Skeletal muscle cell (primary cell): ENCODE results near the gene MYO3A.

Experiments used
- DNase-seq: peaks from one replicate; pipeline ENCODE4 v3.0.0-alpha.2; 2010; ENCODE audit warnings: low read depth
- H3K4me3 ChIP-seq: 2 replicates; pipeline ENCODE4 v1.5.1; 2011; ENCODE audit warnings: low read depth, mild to moderate bottlenecking, control low read depth, low read length, moderate library complexity

Gene MYO3A

GRCh38 chr10:25933653-25934608 lies at the start of gene MYO3A:
TSS of gene MYO3A (plus strand) at chr10:25934229. CDS start at chr10:25952111, 17,882 bp downstream.
- no peak for DNase-seq
- no peak within 1 kb of the TSS for H3K4me3 ChIP-seq

DNA sequence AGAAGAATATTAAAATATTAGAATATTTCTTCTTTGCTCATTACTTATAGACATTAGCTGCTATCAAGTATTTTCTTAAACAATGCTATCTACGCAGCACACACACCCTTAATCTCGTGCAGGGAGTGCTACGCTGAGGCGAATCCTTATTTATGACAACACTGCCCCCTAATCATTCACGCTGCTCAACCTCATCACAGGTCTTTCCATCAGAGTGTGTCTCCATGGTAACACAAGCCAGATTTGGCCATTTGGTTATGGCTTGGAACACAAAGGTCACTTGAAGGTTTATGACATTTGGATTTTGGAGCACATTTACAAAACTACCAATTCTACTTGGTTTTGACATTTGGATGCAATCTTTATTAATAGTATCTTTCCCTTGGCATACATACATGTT lies 45.4 kb upstream of the MYO3A start:
- no peak overlapping the region for H3K4me3 ChIP-seq
- no peak for DNase-seq

DNA sequence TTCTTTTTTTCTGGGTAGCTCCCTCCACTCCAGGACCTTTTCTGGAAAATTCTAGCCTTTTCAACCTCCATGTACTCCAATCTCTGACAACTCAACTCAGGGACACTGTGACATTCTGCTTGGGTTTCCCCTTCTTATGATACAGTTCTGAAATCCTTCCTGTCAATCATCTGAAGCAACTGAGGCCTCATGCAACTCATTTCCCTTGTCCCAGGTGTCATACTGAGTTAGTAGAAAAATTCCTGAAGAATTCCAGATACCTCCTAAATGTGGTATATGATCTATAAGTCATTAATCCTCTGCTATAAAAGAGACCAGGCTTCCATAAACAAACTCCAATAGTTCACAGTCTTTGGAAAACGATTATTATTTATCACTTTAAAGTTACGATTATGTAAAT lies 43.0 kb upstream of the MYO3A start:
- no peak overlapping the region for H3K4me3 ChIP-seq
- DNase-seq, result no peak

GRCh38 chr10:25895856-25896255 lies 38.2 kb upstream of the MYO3A start:
- no peak for DNase-seq
- H3K4me3 ChIP-seq, result no peak overlapping the region

GRCh38 chr10:25896421-25896820 lies 37.6 kb upstream of the MYO3A start:
- no peak for DNase-seq

GRCh38 chr10:25899304-25899703 lies 34.7 kb upstream of the MYO3A start:
- H3K4me3 ChIP-seq, result no peak overlapping the region
- DNase-seq, result no peak

More at GRCh38 chr10:25896421-25896820, 37.6 kb upstream of the MYO3A start:
- H3K4me3 ChIP-seq, result no peak overlapping the region

GRCh38 chr10:25901199-25901598 lies 32.8 kb upstream of the MYO3A start:
- no peak for DNase-seq
- no peak overlapping the region for H3K4me3 ChIP-seq

DNA sequence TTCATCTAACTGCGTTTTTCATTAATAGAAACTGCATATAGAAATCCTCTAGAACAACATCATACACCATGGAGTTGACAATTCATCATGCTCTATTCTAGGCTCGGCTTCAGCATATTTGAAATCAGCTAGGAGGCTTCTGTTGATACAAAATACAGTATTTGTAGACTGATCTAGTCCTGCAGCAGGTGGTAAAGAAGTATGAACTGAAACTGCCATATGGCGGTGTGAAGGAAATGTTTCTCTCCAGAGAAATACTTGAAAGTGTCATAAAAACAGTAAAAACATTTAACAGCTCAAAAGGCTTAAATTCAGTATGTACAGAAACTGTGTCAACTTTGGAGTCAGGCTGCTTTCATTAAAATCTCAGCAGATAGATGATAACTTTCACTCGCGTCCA lies 32.0 kb upstream of the MYO3A start:
- DNase-seq, result no peak
- H3K4me3 ChIP-seq, result no peak overlapping the region

DNA sequence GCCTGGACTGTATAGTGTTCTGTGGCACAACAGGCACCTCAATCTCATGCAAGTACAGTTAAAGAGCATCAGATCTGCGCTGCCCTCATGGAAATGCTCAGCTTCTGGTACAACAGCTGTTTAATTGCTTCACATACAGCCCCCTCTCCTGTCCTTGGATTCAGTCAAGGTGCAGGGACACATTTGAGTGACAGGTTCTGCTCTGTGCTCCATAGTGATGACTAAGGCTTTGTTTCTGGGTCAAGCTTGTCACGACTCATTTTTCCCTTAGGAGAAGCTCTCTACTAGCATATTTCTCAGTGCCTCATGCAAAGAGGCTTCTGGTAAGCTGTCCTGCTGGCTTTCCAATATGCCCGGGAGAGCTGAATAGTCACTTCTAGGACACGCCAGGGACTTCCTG lies 26.8 kb upstream of the MYO3A start:
- DNase-seq, result no peak
- no peak overlapping the region for H3K4me3 ChIP-seq

DNA sequence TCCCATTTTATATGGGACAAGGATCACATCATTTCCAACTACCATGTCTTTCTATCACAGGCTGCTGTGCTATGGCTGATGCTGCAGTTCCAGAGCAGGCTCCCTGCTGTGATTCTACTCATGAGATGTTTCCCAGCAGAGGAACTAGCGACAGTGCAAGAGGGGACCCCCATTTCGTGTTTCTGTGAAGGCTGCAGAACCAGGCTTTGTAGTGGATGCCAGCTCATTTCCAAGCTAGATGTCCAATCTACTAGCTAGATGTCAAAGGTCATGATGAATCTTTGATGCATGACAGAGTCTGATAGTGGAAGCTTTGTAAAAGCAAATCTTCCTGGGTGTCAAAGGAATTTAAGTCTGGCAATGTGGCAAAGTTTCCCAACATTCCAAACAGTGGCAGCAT lies 21.2 kb upstream of the MYO3A start:
- no peak overlapping the region for H3K4me3 ChIP-seq
- DNase-seq, result no peak

- H3K4me3 ChIP-seq, result no peak overlapping the region
- DNase-seq, result no peak
Measured at GRCh38 chr10:25914776-25915175, 19.3 kb upstream of the MYO3A start.

DNA sequence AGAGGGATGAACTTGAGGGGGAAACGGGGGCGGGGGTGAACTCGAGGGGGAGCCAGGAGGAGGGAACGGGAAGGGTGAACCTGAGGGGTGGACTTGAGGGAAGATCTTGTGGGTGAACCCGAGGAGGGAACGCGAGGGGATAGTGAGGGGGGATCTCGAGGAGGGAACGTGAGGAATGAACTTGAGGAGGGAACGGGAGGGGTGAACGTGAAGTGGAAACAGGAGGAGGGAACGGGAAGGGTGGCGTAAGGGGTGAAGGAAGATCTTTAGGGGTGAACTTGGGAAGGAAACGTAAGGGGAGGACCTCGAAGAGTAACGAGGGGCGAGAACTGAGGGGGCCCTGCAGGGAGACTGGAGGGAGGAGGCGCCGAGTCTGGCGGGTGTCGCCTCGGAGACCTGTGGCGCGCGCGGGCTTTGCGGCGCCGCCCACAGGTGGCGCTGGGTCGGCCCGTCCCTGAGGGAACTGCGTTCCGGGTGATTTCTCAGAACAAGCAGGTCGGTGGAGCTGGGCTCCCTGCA lies 651 bp downstream of the MYO3A start:
- no peak overlapping the region for H3K4me3 ChIP-seq
- no peak for DNase-seq

GRCh38 chr10:25938405-25938804 lies 4.4 kb downstream of the MYO3A start:
- DNase-seq, result no peak

GRCh38 chr10:25944771-25945170 lies 10.7 kb downstream of the MYO3A start:
- no peak overlapping the region for H3K4me3 ChIP-seq
- no peak for DNase-seq

More at GRCh38 chr10:25938405-25938804, 4.4 kb downstream of the MYO3A start:
- H3K4me3 ChIP-seq, result no peak overlapping the region

DNA sequence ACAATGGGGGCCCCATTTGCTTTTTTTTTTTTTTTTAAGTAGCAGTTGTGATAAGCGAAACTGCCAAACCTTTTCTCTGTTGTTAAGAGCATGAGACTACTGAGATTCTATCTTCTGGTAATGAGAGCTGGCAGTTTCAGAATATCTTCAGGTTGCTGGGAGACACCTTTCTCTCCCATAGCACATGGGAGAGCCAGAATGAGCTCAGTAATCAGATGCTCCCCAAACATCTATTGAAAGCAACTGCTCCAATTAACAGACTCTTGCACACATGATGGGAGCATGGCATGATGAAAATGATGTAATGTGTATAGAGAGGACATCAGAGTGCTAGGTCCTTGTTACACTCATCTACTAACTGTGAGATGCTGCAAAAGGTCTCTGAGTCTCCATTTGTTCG lies 18.8 kb downstream of the MYO3A start:
- H3K4me3 ChIP-seq, result no peak overlapping the region
- no peak for DNase-seq

DNA sequence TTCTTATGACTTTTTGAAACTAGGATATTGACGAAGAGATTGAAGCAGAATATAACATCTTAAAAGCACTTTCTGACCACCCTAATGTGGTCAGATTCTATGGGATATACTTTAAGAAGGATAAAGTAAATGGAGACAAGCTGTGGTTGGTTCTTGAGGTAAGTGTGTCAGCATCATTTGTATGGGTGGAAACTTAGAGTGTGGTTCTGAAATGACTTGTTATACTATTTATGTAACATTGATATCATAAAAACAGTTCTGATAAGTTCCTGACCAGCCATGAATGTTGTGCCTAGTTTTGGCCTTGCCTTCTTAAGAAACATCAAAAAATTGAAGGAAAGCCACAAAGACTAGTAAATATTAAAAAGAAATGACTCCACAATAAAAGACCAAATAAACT lies 20.8 kb downstream of the MYO3A start:
- no peak overlapping the region for H3K4me3 ChIP-seq
- no peak for DNase-seq

GRCh38 chr10:25959540-25960232 lies 25.7 kb downstream of the MYO3A start:
- no peak overlapping the region for H3K4me3 ChIP-seq
- DNase-seq, result no peak

GRCh38 chr10:25965584-25965983 lies 31.6 kb downstream of the MYO3A start:
- no peak for DNase-seq
- H3K4me3 ChIP-seq, result no peak overlapping the region

- DNase-seq, result no peak
Measured at GRCh38 chr10:25966844-25967243, 32.8 kb downstream of the MYO3A start.

GRCh38 chr10:25972631-25973030 lies 38.6 kb downstream of the MYO3A start:
- no peak for DNase-seq
- no peak overlapping the region for H3K4me3 ChIP-seq

More at GRCh38 chr10:25966844-25967243, 32.8 kb downstream of the MYO3A start:
- no peak overlapping the region for H3K4me3 ChIP-seq
